Measurements from ENCODE around the gene CCDC102A. TPM values are rescaled to one million over a fixed set of nuclear protein-coding genes. Genes with fewer than 3 reads are reported as not detected.
A peak's percentile ranks its signal among the peaks of the same experiment; 100 is the strongest.

Gene CCDC102A
- total RNA-seq, 4 donors from 2014 or later, result 1.7 to 10.7 (median 2.5) TPM

GRCh38 chr16:57479205-57479975 is 57.0 kb downstream of the CCDC102A start:
- no peak for TF ChIP-seq POLR2A (IDR thresholded peaks at IDR 0.05)
- TF ChIP-seq CTCF (IDR thresholded peaks at IDR 0.05), result no peak
- DNase-seq, result peak in 2 of 3 donors; percentile 75 to 83
- peak overlapping the region; percentile 20 to 64 (median 41) for H3K4me3 ChIP-seq
- H3K36me3 ChIP-seq, result peaks cover 0 to 11% (median 0%) of the 10 kb centered on the region in 3 donors
- no peaks in the 10 kb centered on the region for H3K9me3 ChIP-seq
- H3K27me3 ChIP-seq, result no peaks in the 10 kb centered on the region
- H3K27ac ChIP-seq, result peak overlapping the region in 3 of 4 donors; percentile 67 to 94 (median 90)
- peaks cover 5 to 54% (median 11%) of the 10 kb centered on the region in 4 donors for H3K4me1 ChIP-seq

- TF ChIP-seq POLR2A (IDR thresholded peaks at IDR 0.05) (no peak), CTCF (IDR thresholded peaks at IDR 0.05) (no peak)
- H3K27ac ChIP-seq, result peak overlapping the region in 2 of 4 donors; percentile 90 to 94
- H3K4me1 ChIP-seq, result peaks cover 5 to 49% (median 11%) of the 10 kb centered on the region in 4 donors
- H3K4me3 ChIP-seq, result peak overlapping the region; percentile 20 to 64 (median 41)
- peaks cover 0 to 19% (median 0%) of the 10 kb centered on the region in 3 donors for H3K36me3 ChIP-seq
- no peaks in the 10 kb centered on the region for H3K9me3 ChIP-seq
- no peaks in the 10 kb centered on the region for H3K27me3 ChIP-seq
- DNase-seq, result peak in 2 of 3 donors; percentile 44 to 47
These were observed 57.8 kb downstream of the CCDC102A start for GRCh38 chr16:57478396-57479204.

- H3K4me1 ChIP-seq, result peaks cover 5 to 54% (median 11%) of the 10 kb centered on the region in 4 donors
These were observed 58.7 kb downstream of the CCDC102A start for GRCh38 chr16:57477531-57478202.

GRCh38 chr16:57476546-57477410 is 59.6 kb downstream of the CCDC102A start:
- no peaks in the 10 kb centered on the region for H3K27me3 ChIP-seq
- no peak overlapping the region for H3K4me3 ChIP-seq
- DNase-seq, result peak in 1 of 3 donors; percentile 43
- TF ChIP-seq POLR2A (IDR thresholded peaks at IDR 0.05) (no peak), CTCF (IDR thresholded peaks at IDR 0.05) (no peak)
- peak overlapping the region in 1 of 4 donors; percentile 43 for H3K27ac ChIP-seq
- no peaks in the 10 kb centered on the region for H3K9me3 ChIP-seq
- H3K4me1 ChIP-seq, result peaks cover 5 to 63% (median 11%) of the 10 kb centered on the region in 4 donors
- peaks cover 0 to 34% (median 0%) of the 10 kb centered on the region in 3 donors for H3K36me3 ChIP-seq

More at GRCh38 chr16:57477531-57478202, 58.7 kb downstream of the CCDC102A start:
- no peak for TF ChIP-seq CTCF (IDR thresholded peaks at IDR 0.05)
- no peak for TF ChIP-seq POLR2A (IDR thresholded peaks at IDR 0.05)
- H3K27ac ChIP-seq, result peak overlapping the region in 1 of 4 donors; percentile 19
- peaks cover 0 to 28% (median 0%) of the 10 kb centered on the region in 3 donors for H3K36me3 ChIP-seq
- H3K27me3 ChIP-seq, result no peaks in the 10 kb centered on the region
- H3K9me3 ChIP-seq, result no peaks in the 10 kb centered on the region
- peak overlapping the region in 2 of 4 donors; percentile 58 to 64 for H3K4me3 ChIP-seq
- peak in 1 of 3 donors; percentile 44 for DNase-seq
